Activated effector memory CD4-positive, alpha-beta T cell treated with Interleukin-2 at 50 U/mL for 16 hours (primary cell): ENCODE data around the gene SRRM4.

Experiments used
- DNase-seq: peaks from one replicate; pipeline ENCODE4 v3.0.0-alpha.2; 2020

SRRM4 gene

DNA sequence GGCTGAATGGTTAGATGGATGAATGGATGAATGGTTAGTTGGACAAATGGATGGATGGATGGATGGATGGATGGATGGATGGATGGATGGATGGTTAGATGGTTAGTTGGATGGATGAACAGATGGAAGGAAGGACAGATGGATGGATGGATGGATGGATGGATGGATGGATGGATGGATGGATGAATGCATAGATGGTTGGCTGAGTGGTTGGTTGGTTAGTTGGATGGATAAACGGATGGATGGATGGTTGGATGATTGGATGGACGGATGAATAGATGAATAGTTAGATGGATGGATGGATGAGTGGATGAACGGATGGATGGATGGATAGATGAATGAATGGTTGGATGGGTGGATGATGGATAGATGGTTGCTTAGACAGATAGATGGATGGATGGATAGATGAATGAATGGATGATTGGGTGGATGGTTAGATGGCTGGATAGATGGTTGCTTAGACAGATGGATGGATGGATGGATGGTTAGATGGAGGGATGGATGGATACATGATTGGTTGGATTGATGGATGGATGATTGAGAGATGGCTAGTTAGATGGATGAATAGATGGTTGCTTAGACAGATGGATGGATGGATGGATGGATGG, 148.6 kb downstream of the SRRM4 start:
- DNase-seq, result no peak

- DNase-seq, result no peak
Measured at GRCh38 chr12:119130523-119130922, 149.2 kb downstream of the SRRM4 start.

DNA sequence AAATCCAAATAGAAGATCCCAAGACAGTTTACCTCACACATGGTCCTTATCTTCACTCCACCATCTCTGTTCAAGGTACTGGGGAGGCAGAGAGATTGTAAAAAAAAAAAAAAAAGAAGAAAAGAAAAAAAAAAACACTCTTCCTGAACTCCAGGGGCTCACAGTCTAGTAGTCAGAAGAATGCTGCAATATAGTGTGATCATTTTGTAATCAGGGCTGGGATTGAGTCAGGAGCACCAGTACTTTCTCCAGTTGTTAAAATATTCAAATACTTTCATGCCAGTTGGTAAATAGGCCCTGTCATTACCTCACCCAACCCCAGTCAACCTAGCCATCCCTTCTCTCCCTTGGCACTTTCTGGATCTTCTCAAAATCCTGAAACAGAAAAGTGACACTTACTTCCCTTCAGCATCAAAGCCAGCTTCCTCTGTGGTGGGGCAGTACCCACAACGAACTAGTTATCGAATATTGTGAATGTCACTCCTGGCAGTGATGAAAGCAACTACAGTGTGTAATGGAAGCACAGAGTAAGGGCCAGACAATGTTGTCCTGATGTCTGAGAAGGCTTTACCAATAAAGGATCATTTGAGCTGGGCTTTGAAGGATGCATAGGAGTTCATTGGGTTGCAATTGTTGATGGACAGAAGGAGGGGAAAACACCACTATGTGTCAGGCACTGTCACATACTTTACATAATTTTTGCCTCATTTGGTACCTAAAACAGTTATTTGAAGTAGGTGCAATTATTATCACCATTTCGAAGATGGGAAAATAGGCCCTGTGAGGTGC, 153.1 kb downstream of the SRRM4 start:
- DNase-seq, result no peak

DNA sequence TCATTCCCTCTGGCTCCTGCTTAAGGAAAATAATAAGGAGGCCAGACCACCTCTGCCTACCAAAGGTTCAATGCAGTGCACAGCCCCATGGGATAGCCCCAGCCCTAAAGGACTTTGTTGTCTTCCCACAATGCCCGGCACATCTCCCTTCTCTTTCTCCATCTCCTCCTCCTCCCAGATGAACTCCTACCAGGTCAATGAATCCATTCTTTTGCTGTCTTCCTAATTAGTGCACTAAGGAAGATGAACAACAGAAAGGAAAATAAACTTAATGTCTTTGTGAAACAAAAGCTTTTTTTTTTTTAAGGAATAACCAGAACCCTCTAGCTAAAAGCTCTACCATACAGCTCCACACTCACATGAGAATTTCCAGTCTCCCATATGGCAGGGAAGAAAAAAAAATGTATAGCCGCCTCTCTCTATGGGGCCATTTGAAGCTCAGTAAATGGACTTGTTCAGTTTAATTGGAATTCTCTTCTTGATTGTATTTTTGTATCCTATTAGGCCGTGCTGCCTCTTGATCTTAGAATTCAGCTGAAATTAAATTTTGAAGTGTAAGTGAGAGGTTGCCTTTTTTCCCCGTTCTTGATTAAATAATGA, 155.6 kb downstream of the SRRM4 start:
- no peak for DNase-seq

DNA sequence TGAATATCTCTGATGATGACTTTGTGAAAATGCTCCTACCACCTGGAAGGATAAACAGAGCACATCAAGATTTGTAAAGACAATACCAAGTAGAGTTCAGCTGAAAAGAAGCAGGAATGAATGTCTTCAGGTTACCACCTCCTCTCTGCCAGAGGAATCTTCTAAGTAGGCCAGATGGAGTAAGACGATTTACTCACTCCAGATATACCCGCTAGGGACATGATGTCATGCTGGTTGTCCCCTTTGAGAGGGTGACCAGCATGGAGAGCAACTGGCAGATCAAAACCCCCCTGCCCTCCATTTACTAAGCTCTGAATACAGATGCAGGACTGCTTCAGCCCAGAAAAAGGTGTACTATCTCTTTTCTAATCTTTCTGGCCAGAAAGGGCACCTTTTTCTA, 158.1 kb downstream of the SRRM4 start:
- DNase-seq, result no peak

- DNase-seq, result no peak
Measured at GRCh38 chr12:119145367-119145766, 164.0 kb downstream of the SRRM4 start.

DNA sequence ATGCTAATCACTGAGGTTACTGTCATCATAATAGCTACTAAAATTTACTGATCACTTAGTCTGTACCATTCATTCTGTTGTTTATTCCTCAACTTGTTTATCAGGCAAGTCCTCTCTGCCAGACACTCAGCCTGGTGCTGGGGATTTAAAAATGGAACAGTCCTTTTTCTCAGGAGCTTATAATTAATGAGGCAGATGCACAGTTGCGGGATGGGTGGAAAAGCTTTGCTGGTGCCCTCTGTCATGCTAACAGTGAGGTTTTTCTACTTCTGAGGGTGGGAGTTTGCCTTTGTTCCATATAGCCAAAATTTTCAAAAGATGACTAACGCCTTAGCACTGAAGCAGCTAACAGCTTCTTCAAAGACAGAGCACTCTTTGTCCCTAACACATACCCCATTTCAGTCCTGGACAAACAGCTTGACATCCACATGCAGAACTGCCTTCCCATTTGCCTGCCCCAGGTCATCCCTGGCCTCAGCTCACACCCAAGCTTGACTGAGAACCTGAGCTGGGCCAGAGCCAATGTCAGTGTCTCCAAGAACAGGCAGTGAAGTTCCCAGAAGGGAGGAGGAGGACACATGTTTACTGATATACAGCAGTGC, 166.6 kb downstream of the SRRM4 start:
- DNase-seq, result no peak

- no peak for DNase-seq
Measured at GRCh38 chr12:119149270-119149669, 167.9 kb downstream of the SRRM4 start.

DNA sequence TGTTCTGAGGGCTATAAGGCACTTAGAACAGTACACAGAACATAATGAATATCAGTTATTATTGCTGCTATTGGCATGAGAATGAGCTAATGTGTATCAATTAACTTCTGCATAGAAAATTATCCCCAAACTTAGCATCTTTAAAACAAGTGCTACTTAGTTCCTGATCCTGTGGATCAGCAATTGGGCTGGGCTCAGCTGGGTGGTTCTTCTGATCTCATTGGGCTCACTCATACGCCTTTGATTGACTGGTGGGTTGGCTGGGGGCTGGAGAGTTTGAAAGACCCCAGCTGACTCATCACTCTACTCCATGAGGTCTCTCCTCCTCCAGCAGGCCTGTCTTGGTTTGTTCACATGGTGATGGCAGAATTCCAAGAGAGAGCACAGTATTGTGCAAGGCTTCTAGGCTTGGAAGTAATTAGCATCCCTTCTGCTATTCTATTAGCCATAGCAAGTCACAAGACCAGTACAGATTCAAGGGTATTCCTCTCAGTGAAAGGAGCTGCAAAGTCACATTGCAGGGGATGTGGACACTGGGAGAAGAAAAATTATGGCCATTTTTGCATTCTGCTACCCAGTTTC, 170.2 kb downstream of the SRRM4 start:
- DNase-seq, result no peak

DNA sequence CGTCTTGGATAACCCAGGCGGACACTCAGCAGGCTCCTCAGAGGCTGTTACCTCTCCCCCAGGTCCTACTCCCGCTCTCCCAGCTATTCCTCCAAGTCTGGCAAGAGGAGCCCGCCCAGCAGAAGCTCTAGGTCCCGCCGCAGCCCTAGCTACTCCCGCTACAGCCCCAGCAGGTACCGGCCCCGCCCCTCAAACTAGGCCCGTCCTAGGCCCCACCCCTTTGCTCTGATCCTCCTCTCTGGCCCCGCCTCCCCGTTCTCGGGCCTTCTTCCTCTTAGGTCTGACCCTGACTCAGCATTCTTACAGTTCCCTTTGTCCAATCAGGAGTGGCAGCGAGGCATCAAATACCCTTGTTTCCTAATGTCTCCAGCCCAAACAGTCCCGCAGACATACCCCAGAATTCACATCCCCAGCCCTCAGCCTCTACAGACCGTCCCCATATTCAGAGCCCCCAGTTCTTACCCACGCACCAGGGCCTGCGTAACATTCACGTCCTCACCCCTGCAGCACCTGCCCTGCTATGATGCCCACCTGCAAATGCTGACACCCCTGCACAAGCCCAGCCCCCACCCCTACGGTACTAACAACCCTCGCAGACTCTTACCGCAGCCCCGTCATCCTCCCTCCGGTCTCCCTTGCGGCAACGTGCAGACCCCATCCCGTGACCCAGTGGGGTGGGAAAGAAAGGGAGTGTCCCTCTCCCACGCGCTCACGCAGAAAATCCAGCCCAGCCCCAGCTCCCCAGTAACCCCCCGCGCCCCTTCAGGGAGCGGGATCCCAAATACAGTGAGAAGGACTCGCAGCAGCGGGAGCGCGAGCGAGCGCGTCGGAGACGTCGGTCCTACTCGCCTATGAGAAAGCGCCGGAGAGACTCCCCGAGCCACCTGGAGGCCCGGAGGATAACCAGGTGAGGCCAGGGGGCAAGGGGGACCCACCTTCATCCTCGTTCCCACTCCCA, 172.4 kb downstream of the SRRM4 start:
- no peak for DNase-seq

- DNase-seq, result no peak
Measured at GRCh38 chr12:119154435-119154818, 173.1 kb downstream of the SRRM4 start.

- no peak for DNase-seq
Measured at GRCh38 chr12:119156401-119157044, 175.2 kb downstream of the SRRM4 start.

DNA sequence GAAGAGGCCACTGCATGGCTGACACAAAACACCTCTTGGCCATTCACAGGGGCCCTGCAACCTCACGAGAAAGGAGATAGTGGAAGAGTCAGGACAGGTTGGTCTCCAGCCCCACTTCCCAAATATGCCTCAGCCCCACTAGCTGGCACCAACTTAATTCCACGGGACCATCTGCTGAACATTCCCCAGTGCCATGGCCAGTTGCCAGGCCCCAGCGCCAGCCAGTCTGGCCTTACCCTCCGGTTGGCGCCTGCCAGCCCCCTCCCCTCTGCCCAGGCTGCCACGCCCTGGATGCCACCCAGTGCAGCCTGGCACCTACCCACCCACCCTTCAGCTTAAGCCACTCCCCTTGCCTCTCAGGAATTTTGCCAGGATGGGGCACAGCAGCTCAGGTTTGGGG, 176.2 kb downstream of the SRRM4 start:
- DNase-seq, result no peak

DNA sequence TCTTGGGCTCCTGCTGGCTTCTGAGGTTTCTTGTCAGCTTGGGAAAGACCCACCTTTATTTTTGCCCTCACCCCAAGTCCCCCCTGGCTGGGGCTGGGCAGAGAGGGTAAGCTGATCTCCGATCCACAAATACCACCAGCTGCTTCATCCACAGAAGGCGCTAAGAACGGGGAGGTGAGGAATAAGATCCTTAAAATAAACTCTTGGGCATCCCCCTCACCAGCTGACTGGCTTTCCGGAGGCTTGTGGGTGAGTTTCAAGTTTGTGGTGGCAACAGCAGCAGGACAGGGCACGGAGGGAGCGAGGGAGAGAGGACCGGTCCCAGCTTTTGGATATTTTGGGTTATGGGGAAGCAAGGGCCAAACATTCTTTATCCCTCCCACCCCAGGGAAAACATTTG, 176.6 kb downstream of the SRRM4 start:
- no peak for DNase-seq

DNA sequence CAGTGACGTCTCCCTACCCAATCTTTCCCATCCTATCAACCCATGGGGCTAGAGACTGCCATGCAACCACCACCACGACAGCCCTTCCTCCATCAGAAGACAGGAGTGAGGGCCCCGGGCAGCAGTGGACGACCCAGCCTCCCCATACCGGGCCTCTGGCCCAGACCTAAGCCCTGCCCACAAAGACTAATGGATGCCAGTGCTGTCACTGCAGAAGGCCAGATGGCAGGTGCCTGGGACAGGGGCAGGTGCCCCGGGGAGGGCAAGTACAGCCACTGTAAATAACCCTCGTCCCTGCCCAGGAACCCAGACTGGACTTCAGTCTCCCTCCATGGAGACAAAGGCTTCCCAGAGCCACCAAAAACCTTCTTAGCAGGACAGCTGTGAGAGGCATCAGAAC, 177.1 kb downstream of the SRRM4 start:
- no peak for DNase-seq

GRCh38 chr12:119159844-119160243, 178.5 kb downstream of the SRRM4 start:
- no peak for DNase-seq

DNA sequence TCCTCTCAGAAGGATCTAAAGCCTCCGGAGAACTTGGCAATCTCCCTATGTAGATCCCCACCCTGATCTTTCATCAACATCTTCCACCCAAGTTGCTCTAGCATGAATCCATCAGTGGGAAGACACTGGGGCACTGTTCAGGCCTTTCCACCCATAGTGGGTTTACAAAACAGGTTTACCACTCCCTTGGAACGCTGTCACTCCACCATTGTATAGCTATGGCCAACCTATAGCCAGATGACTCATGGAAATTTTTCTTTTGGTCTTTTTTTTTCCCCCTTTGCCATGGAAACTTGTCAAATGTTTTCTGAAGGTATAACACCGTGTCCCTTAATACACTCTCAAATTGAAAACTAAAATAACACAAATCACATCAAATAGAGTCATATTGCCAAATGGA, 186.6 kb downstream of the SRRM4 start:
- DNase-seq, result no peak

GRCh38 chr12:119168721-119169120, 187.4 kb downstream of the SRRM4 start:
- DNase-seq, result no peak

- DNase-seq, result no peak
Measured at GRCh38 chr12:119169150-119169549, 187.8 kb downstream of the SRRM4 start.

DNA sequence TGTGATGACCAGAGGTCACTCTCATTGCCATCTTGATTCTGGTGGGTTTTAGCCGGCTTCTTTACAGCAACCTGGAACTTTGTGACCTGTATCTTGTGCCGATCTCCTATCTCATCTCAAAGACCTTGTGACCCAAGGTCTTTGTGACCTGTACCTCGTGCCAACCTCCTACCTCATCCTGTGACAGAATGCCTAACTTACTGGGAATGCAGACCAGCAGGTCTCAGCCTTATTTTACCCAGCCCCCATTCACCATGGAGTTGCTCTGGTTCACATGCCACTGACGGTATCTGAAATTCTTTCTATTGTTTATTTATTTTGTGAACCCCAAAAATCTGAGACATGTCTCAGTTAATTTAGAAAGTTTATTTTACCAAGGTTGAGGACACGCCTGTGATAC, 189.9 kb downstream of the SRRM4 start:
- no peak for DNase-seq

DNA sequence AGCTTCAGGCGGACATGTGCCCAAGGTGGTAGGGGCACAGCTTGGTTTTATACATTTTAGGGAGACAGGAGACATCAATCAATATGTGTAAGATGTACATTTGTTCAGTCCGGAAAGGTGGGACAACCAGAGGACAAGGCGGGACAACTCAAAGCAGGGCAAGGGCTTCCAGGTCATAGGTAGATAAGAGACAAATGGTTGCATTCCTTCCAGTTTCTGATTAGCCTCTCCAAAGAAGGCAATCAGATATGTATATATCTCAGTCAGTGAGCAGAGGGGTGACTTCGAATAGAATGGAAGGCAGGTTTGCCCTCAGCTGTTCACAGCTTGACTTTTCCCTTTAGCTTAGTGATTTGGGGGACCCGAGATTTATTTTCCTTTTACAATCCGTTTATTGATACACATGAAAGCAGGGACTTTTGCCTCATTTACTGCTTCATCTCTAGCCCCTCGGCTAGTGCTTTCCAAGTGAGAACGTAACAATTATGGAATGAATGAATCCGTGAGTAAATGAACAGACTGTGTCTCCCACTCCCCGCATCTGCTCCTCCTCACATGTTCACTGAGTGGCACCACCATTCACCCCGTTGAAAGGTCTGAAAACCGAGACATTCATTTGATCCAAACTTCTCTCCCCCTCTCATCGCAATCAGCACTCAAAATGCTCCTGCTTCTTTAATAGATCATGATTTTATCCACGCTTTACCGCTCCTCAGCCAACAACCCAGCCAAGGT, 190.5 kb downstream of the SRRM4 start:
- DNase-seq, result no peak
